GM18907 (cell line): ENCODE data around the gene SOX15.
A peak's percentile ranks its signal among the peaks of the same experiment; 100 is the strongest.

ENCODE experiments used
- ATAC-seq: cut with Tn5 transposase; IDR thresholded peaks from one replicate; pipeline ENCODE4 v1.9.1; 2021; ENCODE audit warnings: mild to moderate bottlenecking, moderate library complexity; ENCODE audit not compliant: unreplicated experiment

SOX15 gene

DNA sequence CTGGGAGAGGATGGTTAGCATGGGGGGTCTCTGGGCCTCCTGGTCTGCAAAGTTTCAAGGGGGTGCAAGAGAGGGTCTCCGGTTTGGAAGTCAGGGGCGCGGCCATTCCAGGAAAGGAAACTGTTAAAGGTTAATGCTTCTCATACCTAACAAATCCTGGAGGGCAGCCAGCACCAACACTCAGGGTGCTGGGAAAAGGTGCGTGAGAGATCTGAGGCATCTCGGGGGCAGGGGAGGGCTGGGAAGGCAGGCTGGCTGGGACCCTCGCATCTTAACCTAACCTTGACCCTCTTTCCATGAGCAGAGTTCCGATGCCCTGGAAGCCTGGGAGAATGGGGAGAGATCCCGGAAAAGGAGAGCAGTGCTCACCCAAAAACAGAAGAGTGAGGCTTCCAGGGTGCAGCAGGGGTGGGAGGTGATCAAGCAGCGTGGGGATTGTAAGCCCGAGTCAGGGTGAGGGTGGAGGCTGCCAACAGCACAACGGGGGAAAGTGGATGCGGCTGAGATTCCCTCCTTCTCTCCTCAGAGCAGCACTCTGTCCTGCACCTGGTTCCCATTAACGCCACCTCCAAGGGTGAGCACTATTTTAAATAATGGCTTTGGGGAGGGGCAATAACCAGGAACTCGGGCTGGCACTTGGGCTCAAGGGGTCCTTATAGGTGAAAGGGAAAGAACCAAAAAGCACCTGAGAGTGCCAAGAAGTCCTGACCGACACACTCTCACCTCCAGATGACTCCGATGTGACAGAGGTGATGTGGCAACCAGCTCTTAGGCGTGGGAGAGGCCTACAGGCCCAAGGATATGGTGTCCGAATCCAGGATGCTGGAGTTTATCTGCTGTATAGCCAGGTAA, 30.3 kb downstream of the SOX15 start:
- ATAC-seq: no peak

- ATAC-seq: no peak
Observed at GRCh38 chr17:7558544-7559319, 31.2 kb downstream of the SOX15 start, which contains the start of gene TNFSF13. TSS of gene TNFSF13 (plus strand) at chr17:7558750. CDS start at chr17:7559040, 290 bp downstream.

DNA sequence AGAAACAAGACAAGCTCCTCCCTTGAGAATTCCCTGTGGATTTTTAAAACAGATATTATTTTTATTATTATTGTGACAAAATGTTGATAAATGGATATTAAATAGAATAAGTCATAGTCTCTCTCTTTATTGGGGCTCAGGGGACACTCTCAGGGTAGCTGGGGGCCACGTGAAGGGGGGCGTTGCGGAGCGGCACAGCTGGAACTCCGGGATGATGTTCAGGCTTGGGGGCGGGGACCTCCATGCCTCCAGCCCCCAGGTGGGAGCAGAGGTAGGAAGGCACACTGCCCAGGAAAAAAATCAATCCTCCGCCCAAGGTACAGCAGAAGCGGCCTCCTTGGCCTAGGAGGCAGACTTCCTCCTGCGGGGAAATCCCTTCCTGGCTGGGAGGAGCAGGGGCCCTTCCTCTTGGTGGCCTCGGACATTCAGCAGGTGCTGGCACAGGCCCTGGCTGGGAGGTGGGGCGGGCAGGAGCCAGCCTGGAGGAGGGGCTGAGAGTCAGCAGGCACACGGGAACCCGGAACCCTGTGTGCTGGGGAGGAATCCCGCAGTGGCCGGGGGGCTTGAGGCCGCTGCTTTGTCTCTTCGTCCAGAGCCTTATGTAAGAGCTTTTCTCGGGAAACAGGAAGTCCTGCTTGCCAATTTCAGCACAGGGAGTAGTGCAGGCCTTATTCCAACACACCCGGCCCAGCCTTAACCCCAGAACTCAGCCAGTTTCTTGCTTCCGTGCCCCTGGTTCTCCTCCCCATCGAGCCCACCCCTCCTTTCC, 31.9 kb downstream of the SOX15 start:
- no peak for ATAC-seq

- no peak for ATAC-seq
Observed at GRCh38 chr17:7557147-7557764, 32.6 kb downstream of the SOX15 start.

DNA sequence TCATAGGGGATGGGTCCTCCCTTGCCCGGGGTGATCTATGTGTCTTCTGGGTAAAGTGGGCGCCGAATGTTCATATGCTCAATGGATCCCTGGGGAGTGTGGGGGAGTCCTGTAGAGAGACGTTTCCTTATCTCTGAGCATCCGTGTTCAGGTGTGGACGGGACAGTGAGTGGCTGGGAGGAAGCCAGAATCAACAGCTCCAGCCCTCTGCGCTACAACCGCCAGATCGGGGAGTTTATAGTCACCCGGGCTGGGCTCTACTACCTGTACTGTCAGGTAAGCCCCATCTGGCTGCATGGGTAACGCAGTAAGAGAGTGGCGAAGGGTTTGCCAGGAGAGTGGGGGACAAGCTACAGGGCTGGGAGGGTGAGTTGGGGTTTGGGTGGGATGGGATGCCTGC, 33.3 kb downstream of the SOX15 start:
- ATAC-seq: no peak

- ATAC-seq: no peak
Observed at GRCh38 chr17:7555320-7555948, 34.5 kb downstream of the SOX15 start.

- no peak for ATAC-seq
Observed at GRCh38 chr17:7553356-7553755, 36.5 kb downstream of the SOX15 start.

GRCh38 chr17:7552621-7553051, 37.3 kb downstream of the SOX15 start:
- ATAC-seq: peak; percentile 66

DNA sequence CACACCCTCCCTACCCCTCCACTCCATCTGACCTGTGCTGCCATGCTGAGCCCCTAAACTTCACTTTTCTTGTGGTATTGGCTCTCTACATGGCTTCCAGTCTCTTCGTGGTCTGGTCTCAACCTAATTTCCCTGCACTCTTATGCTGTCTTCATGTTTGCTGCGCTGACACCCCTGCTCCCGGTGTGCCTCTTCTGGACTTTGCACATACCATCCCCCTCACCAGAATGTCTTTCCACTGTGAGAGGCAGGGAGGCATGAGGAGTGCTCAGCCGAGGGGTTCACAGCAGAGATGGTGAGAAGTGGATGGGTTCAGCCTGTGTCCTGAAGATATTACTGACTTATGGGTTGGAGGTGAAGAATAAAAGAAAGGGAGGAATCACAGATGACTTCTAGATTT, 38.5 kb downstream of the SOX15 start:
- no peak for ATAC-seq

GRCh38 chr17:7550344-7550743, 39.5 kb downstream of the SOX15 start:
- no peak for ATAC-seq

GRCh38 chr17:7549401-7550055, 40.4 kb downstream of the SOX15 start:
- no peak for ATAC-seq

DNA sequence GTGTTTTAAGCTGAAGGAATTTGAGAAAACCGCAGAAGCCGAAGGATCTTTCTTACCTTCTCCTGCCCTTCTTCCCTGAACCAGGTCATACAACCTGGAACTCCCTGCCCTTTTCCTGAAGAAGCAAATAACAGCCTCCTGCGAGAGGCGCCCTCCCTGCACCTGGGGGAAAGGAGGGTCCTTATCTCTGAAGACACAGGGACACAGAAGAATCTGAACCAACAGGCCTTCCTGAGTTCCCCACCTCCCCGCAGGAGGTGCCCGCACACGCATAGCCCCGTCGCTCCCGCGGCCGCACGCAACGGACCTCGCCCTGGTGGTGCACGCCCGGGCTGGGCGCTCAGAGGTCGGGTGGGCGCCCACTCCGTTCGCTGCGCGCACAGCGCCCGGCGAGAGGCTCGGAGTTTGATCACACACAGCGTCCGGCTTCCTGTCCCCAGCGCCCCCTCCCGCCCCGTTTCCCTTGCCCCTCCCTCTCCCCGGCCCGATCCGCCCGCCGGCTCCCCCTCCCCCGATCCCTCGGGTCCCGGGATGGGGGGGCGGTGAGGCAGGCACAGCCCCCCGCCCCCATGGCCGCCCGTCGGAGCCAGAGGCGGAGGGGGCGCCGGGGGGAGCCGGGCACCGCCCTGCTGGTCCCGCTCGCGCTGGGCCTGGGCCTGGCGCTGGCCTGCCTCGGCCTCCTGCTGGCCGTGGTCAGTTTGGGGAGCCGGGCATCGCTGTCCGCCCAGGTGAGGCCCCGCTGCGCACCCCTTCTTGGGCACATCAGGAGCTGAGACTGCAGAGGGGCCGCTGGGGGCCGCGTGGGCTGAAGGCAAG, 41.1 kb downstream of the SOX15 start, which contains the start of gene TNFSF12:
Gene TNFSF12 (plus strand): TSS at position 474 of the 816 bp plus-strand sequence. CDS start 96 bp downstream, at position 570.
- ATAC-seq: no peak

GRCh38 chr17:7544911-7545310, 45.0 kb downstream of the SOX15 start:
- no peak for ATAC-seq

GRCh38 chr17:7541074-7541621, 48.7 kb downstream of the SOX15 start:
- ATAC-seq: no peak

DNA sequence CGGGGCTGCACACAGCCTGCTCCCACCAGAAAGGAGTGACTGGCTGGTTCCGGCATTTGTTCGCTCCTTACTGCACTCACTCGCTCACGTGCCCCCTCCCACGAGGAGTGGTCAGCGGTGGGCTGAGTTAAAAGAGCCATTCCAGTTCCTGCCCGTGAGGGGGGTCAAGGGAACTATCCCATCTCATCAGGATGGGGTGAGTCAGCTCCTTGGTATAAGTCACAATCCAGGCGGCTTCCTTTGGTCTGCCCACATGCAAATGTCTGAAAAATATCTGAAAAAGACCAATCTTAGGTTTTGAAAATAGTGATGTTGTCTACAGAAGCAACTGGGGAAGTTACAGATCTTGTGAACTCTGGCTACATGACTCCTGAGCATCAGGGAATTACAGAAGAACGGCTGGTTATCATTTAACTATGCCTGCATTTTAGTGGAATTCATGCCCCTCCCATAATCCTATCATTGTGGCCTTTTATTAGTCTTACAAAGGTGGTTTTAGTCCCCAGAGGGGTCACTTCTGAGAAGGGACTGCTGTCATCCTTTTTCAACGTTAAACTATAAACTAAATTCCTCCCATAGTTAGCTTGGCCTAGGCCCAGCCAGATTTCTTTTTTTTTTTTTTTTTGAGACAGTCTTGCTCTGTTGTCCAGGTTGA, 50.9 kb downstream of the SOX15 start:
- ATAC-seq: no peak
